Thoracic aorta (tissue), 2 donors: ENCODE results near the gene CLMN. TPM values are rescaled to one million over a fixed set of nuclear protein-coding genes. Genes with fewer than 3 reads are reported as not detected.

Source experiments
- ATAC-seq: fragments of 150-250 bp; one replicate; pipeline ENCODE4 v1.8.0; 2017; ENCODE audit warnings: low read depth; ENCODE audit not compliant: insufficient number of reproducible peaks, low FRiP score
- DNase-seq: peaks from one replicate; pipeline ENCODE4 v3.0.0-alpha.2; 2020; ENCODE audit warnings: low spot score
- H3K27ac ChIP-seq, 2 donors: fragments of 200-600 bp; sonication (generic); 1 replicate in 1 of 2; 2 replicates in 1 of 2; pipeline ENCODE4 v1.5.1; 2016; ENCODE audit warnings: mild to moderate bottlenecking in 2 of 2, moderate library complexity in 2 of 2
- H3K27me3 ChIP-seq: fragments of 200-600 bp; sonication (generic); replicated peaks from 2 replicates; pipeline ENCODE4 v1.6.0; 2016; ENCODE audit warnings: mild to moderate bottlenecking; ENCODE audit not compliant: insufficient read depth
- H3K36me3 ChIP-seq: fragments of 200-600 bp; sonication (generic); one replicate; pipeline ENCODE4 v1.5.1; 2016
- H3K4me1 ChIP-seq, 2 donors: fragments of 200-600 bp; sonication (generic); 1 replicate in 1 of 2; 2 replicates in 1 of 2; pipeline versions ENCODE4 v1.5.1 to v1.6.0; 2016; ENCODE audit warnings: low read depth in 2 of 2, mild to moderate bottlenecking in 1 of 2; ENCODE audit not compliant: control insufficient read depth in 1 of 2
- H3K4me3 ChIP-seq: fragments of 200-600 bp; sonication (generic); 2 replicates; pipeline ENCODE4 v1.5.1; 2016; ENCODE audit warnings: mild to moderate bottlenecking
- H3K9me3 ChIP-seq: fragments of 200-600 bp; sonication (generic); 2 replicates; pipeline ENCODE4 v1.5.1; 2016
- CTCF ChIP-seq: fragments of 200-600 bp; sonication (generic); IDR thresholded peaks from one replicate; pipeline ENCODE4 v1.5.1; 2019; ENCODE audit warnings: antibody characterized with exemption
- total RNA-seq, 2 donors: library from RNA; depleted of rRNA; stranded (reverse); fragments of >200 nt; gene quantifications; one replicate each; pipeline versions ENCODE4 v1.1.0 to v1.2.3, GENCODE V29; 2016

The CLMN gene
- total RNA-seq, 2 donors from 2014 or later = 7.3 to 10.4 TPM

- H3K27ac ChIP-seq = no peak overlapping the region
- DNase-seq (no peak), ATAC-seq (no peak)
- H3K36me3 ChIP-seq = no peaks in the 10 kb centered on the region
- no peak for TF ChIP-seq CTCF
- no peak overlapping the region for H3K4me3 ChIP-seq
- peaks cover 9% of the 10 kb centered on the region for H3K9me3 ChIP-seq
- H3K27me3 ChIP-seq = no peaks in the 10 kb centered on the region
- H3K4me1 ChIP-seq = no peaks in the 10 kb centered on the region
Observed at GRCh38 chr14:95355422-95355821, 35.7 kb upstream of the CLMN start.

GRCh38 chr14:95354834-95355233 is 35.1 kb upstream of the CLMN start:
- TF ChIP-seq CTCF = no peak
- Histone ChIP-seq H3K27ac (no peak overlapping the region), H3K4me3 (no peak overlapping the region), H3K36me3 (no peaks in the 10 kb centered on the region), H3K9me3 (peaks cover 9% of the 10 kb centered on the region), H3K4me1 (no peaks in the 10 kb centered on the region), H3K27me3 (no peaks in the 10 kb centered on the region)
- ATAC-seq (no peak), DNase-seq (no peak)

- no peaks in the 10 kb centered on the region for H3K36me3 ChIP-seq
- no peak overlapping the region for H3K27ac ChIP-seq
- H3K27me3 ChIP-seq = no peaks in the 10 kb centered on the region
- no peak overlapping the region for H3K4me3 ChIP-seq
- no peak for TF ChIP-seq CTCF
- ATAC-seq (no peak), DNase-seq (no peak)
- H3K9me3 ChIP-seq = peaks cover 9% of the 10 kb centered on the region
- H3K4me1 ChIP-seq = no peaks in the 10 kb centered on the region
Observed at GRCh38 chr14:95353664-95354063, 34.0 kb upstream of the CLMN start.

GRCh38 chr14:95353007-95353406 is 33.3 kb upstream of the CLMN start:
- no peaks in the 10 kb centered on the region for H3K27me3 ChIP-seq
- H3K4me3 ChIP-seq = no peak overlapping the region
- H3K9me3 ChIP-seq = peaks cover 9% of the 10 kb centered on the region
- H3K4me1 ChIP-seq = no peaks in the 10 kb centered on the region
- DNase-seq (no peak), ATAC-seq (no peak)
- H3K27ac ChIP-seq = no peak overlapping the region
- TF ChIP-seq CTCF = no peak
- H3K36me3 ChIP-seq = no peaks in the 10 kb centered on the region

GRCh38 chr14:95352481-95352880 is 32.8 kb upstream of the CLMN start:
- ATAC-seq (no peak), DNase-seq (no peak)
- Histone ChIP-seq H3K4me3 (no peak overlapping the region), H3K4me1 (no peaks in the 10 kb centered on the region), H3K27me3 (no peaks in the 10 kb centered on the region), H3K9me3 (peaks cover 9% of the 10 kb centered on the region), H3K36me3 (no peaks in the 10 kb centered on the region), H3K27ac (no peak overlapping the region)
- no peak for TF ChIP-seq CTCF
